Smooth muscle cell (in vitro differentiated cells): ENCODE measurements around the gene CIT. TPM values are rescaled to one million over a fixed set of nuclear protein-coding genes. Genes with fewer than 3 reads are reported as not detected.

Source experiments
- DNase-seq: peaks from one replicate; lab custom pipeline; 2025; ENCODE audit not compliant: unreplicated experiment; lab: John Stamatoyannopoulos, UW
- H2AFZ ChIP-seq: fragments of 200-600 bp; sonication (generic); 2 replicates; pipeline ENCODE4 v1.6.0; 2016; ENCODE audit warnings: antibody characterized with exemption, low read depth, mild to moderate bottlenecking
- H3F3A ChIP-seq: fragments of 200-600 bp; sonication (generic); 2 replicates; pipeline ENCODE4 v1.6.0; 2017; ENCODE audit warnings: antibody characterized with exemption, low read depth
- H3K27ac ChIP-seq: fragments of 200-600 bp; sonication (generic); 2 replicates; pipeline ENCODE4 v1.5.1; 2016; ENCODE audit warnings: low read depth, mild to moderate bottlenecking
- H3K27me3 ChIP-seq: fragments of 200-600 bp; sonication (generic); 2 replicates; pipeline ENCODE4 v1.6.1; 2016; ENCODE audit warnings: low read depth, mild to moderate bottlenecking
- H3K36me3 ChIP-seq: fragments of 200-600 bp; sonication (generic); 2 replicates; pipeline ENCODE4 v1.5.1; 2016; ENCODE audit warnings: low read depth
- H3K4me1 ChIP-seq: fragments of 200-600 bp; sonication (generic); 2 replicates; pipeline ENCODE4 v1.5.1; 2016; ENCODE audit warnings: low read depth
- H3K4me2 ChIP-seq: fragments of 200-600 bp; sonication (generic); 2 replicates; pipeline ENCODE4 v1.6.0; 2016; ENCODE audit warnings: mild to moderate bottlenecking
- H3K4me3 ChIP-seq: fragments of 200-600 bp; sonication (generic); 2 replicates; pipeline ENCODE4 v1.5.1; 2016; ENCODE audit warnings: mild to moderate bottlenecking
- H3K79me2 ChIP-seq: fragments of 200-600 bp; sonication (generic); 2 replicates; pipeline ENCODE4 v1.6.0; 2016; ENCODE audit warnings: low read depth, mild to moderate bottlenecking
- H3K9ac ChIP-seq: fragments of 200-600 bp; sonication (generic); 2 replicates; pipeline ENCODE4 v1.6.0; 2016; ENCODE audit warnings: low read depth
- H3K9me3 ChIP-seq: fragments of 200-600 bp; sonication (generic); replicated peaks from 2 replicates; pipeline ENCODE4 v1.5.1; 2016; ENCODE audit warnings: low read depth
- H4K20me1 ChIP-seq: fragments of 200-600 bp; sonication (generic); 2 replicates; pipeline ENCODE4 v1.6.0; 2016; ENCODE audit warnings: low read depth
- WGBS: methylation state at CpG from one replicate; pipeline ENCODE4 v1.1.7; 2016; ENCODE audit warnings: low lambda C conversion rate; 5-methylcytosine and 5-hydroxymethylcytosine counted together
- polyA plus RNA-seq: library from polyadenylated mRNA; unstranded; fragments of >200 nt; fragmentation: Nextera tagmentation; extraction: Ambion mirVana; gene quantifications from 2 replicates; pipeline ENCODE4 v1.2.1, GENCODE V29; 2016
- total RNA-seq: library from RNA; depleted of rRNA; stranded (reverse); fragments of >200 nt; gene quantifications from 2 replicates; pipeline ENCODE4 v1.2.3, GENCODE V29; 2014
- TF ChIP-seq, protein P1 (sequence below): fragments of 200-600 bp; sonication (generic); IDR thresholded peaks from 2 replicates; pipeline ENCODE4 v1.5.1; 2017; ENCODE audit warnings: borderline replicate concordance, mild to moderate bottlenecking, antibody characterized with exemption; ENCODE audit not compliant: insufficient read depth, poor library complexity, severe bottlenecking

Gene CIT
- total and polyA plus RNA-seq, 2 experiments from 2014 or later = 3.2 to 9.1 TPM

DNA sequence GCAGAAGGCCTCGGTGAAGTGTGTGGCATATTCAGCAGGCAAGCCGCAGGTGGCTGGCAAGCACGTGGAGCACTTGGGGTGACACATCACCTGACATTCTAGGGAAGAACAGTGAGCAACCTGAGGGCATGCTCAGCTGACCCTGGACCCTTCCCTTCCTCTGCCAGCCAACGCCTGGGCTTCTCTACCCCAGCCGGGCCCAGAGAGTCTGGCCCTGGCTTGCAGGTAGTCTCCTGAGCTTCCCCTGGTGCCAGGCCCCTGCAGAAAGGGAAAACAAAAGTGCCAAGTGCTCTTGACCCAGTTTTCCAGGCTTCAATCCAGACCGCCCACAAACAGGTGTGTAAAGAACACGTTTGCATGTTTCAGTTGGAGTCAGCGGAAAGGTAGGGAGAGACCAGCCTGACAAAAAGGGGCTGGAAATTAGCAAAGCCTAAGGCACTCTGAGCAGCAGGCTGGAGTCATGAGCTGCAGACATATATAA lies 163.5 kb downstream of the CIT start:
- Histone ChIP-seq H3K36me3 (no peaks in the 10 kb centered on the region), H3K4me1 (no peaks in the 10 kb centered on the region), H3K27me3 (no peaks in the 10 kb centered on the region), H3K9me3 (no peaks in the 10 kb centered on the region), H3K4me2 (no peak overlapping the region), H2AFZ (no peak overlapping the region), H3K9ac (no peak overlapping the region), H3F3A (no peaks in the 10 kb centered on the region), H4K20me1 (no peaks in the 10 kb centered on the region), H3K27ac (no peak overlapping the region), H3K4me3 (no peak overlapping the region), H3K79me2 (no peaks in the 10 kb centered on the region)
- 98% methylated on average over 8 of the region's 8 CpGs for WGBS
- no peak for DNase-seq
- TF ChIP-seq, protein P1, sequence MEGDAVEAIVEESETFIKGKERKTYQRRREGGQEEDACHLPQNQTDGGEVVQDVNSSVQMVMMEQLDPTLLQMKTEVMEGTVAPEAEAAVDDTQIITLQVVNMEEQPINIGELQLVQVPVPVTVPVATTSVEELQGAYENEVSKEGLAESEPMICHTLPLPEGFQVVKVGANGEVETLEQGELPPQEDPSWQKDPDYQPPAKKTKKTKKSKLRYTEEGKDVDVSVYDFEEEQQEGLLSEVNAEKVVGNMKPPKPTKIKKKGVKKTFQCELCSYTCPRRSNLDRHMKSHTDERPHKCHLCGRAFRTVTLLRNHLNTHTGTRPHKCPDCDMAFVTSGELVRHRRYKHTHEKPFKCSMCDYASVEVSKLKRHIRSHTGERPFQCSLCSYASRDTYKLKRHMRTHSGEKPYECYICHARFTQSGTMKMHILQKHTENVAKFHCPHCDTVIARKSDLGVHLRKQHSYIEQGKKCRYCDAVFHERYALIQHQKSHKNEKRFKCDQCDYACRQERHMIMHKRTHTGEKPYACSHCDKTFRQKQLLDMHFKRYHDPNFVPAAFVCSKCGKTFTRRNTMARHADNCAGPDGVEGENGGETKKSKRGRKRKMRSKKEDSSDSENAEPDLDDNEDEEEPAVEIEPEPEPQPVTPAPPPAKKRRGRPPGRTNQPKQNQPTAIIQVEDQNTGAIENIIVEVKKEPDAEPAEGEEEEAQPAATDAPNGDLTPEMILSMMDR = no peak

DNA sequence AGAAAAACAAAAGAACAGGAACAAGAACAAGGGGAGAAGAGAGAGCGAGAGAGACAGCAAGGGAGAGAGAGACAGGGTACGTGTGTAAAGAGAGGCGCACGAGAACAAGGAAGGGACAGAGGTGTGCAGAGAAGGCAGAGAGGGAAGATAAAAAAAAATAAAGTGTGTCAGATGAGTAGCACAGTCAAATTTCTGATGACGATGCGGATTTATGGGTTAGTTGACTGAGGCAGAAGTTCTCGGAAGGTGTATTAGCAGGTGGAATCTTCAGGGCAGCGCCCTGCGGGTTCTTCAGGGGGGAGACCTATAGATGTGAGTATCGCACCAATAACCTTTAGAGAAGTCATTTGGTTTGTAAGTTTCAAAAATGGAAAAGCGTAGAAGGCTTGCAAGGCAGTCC lies 164.4 kb downstream of the CIT start:
- Histone ChIP-seq H3K4me2 (no peak overlapping the region), H4K20me1 (no peaks in the 10 kb centered on the region), H3K9me3 (no peaks in the 10 kb centered on the region), H3K27ac (no peak overlapping the region), H3K79me2 (no peaks in the 10 kb centered on the region), H3K36me3 (no peaks in the 10 kb centered on the region), H2AFZ (no peak overlapping the region), H3F3A (no peaks in the 10 kb centered on the region), H3K4me3 (no peak overlapping the region), H3K27me3 (no peaks in the 10 kb centered on the region), H3K9ac (no peak overlapping the region), H3K4me1 (no peaks in the 10 kb centered on the region)
- TF ChIP-seq, protein P1 = no peak
- no peak for DNase-seq
- WGBS = 98% methylated on average over 11 of the region's 11 CpGs

DNA sequence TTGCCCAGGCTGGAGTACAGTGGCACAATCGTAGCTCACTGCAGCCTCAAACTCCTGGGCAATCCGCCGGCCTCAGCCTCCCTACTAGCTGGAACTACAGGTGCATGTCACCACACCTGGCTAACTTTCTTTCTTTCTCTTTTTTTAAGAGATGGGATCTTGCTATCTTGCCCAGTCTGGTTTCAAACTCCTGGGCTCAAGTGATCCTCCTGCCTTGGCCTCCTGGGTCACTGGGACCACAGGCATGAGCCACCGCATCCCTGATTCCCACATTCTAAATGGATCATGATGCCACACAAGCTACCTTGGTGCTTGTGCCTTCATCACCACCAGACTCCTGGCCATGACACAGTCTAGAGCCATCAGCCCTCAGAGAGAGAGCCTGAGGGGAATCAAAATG lies 165.4 kb downstream of the CIT start:
- no peaks in the 10 kb centered on the region for H3F3A ChIP-seq
- H4K20me1 ChIP-seq = no peaks in the 10 kb centered on the region
- no peak overlapping the region for H3K27ac ChIP-seq
- no peaks in the 10 kb centered on the region for H3K27me3 ChIP-seq
- no peaks in the 10 kb centered on the region for H3K79me2 ChIP-seq
- H3K4me1 ChIP-seq = no peaks in the 10 kb centered on the region
- no peaks in the 10 kb centered on the region for H3K36me3 ChIP-seq
- no peaks in the 10 kb centered on the region for H3K9me3 ChIP-seq
- H3K9ac ChIP-seq = no peak overlapping the region
- no peak overlapping the region for H3K4me2 ChIP-seq
- TF ChIP-seq, protein P1 = no peak
- WGBS = 100% methylated on average over 4 of the region's 4 CpGs
- no peak overlapping the region for H2AFZ ChIP-seq
- DNase-seq = no peak
- H3K4me3 ChIP-seq = no peak overlapping the region

DNA sequence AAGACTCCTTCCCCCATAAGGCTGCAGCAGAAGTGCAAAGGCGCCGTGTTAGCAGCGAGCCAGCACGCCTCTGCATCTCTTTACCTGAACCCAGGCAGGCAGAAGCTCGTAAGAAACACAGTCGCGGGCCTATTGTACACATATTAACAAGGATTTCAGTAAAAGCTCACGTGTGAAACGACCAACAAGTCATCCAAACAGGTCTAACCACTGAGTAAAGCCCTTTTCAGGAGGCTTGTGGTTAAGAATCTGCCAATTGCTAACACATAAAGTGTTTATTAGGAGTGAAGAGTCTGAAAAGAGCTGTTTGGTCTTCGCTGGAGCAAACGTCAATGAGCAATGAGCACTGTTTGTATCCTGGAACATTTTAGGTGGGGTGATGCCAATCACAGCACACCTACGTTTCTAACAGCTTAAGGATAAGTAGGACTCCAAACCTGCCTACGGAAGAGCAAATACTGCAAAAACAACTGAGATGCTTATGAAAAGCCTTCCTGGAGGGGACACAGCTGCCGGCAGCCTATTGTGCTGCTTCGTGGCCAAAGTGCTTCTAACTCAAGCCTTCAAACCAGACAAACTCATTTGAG lies 166.1 kb downstream of the CIT start:
- H3K9me3 ChIP-seq = no peaks in the 10 kb centered on the region
- no peaks in the 10 kb centered on the region for H3K4me1 ChIP-seq
- H3K4me3 ChIP-seq = no peak overlapping the region
- H3K36me3 ChIP-seq = no peaks in the 10 kb centered on the region
- H3K4me2 ChIP-seq = no peak overlapping the region
- 88% methylated on average over 15 of the region's 15 CpGs for WGBS
- no peak overlapping the region for H3K27ac ChIP-seq
- H2AFZ ChIP-seq = no peak overlapping the region
- DNase-seq = no peak
- H3K79me2 ChIP-seq = no peaks in the 10 kb centered on the region
- H3K27me3 ChIP-seq = no peaks in the 10 kb centered on the region
- H4K20me1 ChIP-seq = no peaks in the 10 kb centered on the region
- no peaks in the 10 kb centered on the region for H3F3A ChIP-seq
- no peak overlapping the region for H3K9ac ChIP-seq
- TF ChIP-seq, protein P1 = no peak
